SK-N-SH (cell line): ENCODE results near the gene NOSTRIN.

Source experiments
- CTCF ChIP-seq: fragments of 200-600 bp; sonication (generic); IDR thresholded peaks from 2 replicates; pipeline ENCODE4 v1.6.1; 2017; ENCODE audit warnings: antibody characterized with exemption, mild to moderate bottlenecking, moderate library complexity
- EP300 ChIP-seq, 2 experiments: IDR thresholded peaks; 2 replicates each; pipeline versions ENCODE4 v1.4.0 to v1.6.1; 2012; ENCODE audit warnings: borderline replicate concordance in 1 of 2, low read depth in 1 of 2, low read length in 1 of 2
- FOXJ3 ChIP-seq: sonication (generic); formaldehyde crosslinking; IDR thresholded peaks from 2 replicates; pipeline ENCODE4 v1.5.1; 2020; ENCODE audit warnings: mild to moderate bottlenecking, missing genetic modification reagents
- GABPA ChIP-seq: IDR thresholded peaks from 2 replicates; pipeline ENCODE4 v1.4.0; 2012; ENCODE audit warnings: low read depth, mild to moderate bottlenecking
- GATA2 ChIP-seq: sonication (generic); formaldehyde crosslinking; IDR thresholded peaks from 2 replicates; pipeline ENCODE4 v1.5.0; 2020; ENCODE audit warnings: mild to moderate bottlenecking, missing genetic modification reagents
- NRF1 ChIP-seq: IDR thresholded peaks from 2 replicates; pipeline ENCODE4 v1.6.1; 2012; ENCODE audit warnings: low read depth, mild to moderate bottlenecking, low read length
- POLR2AphosphoS5 ChIP-seq: IDR thresholded peaks from 2 replicates; pipeline ENCODE4 v1.6.1; 2012; ENCODE audit warnings: low read depth, low read length
- RAD21 ChIP-seq: IDR thresholded peaks from 2 replicates; pipeline ENCODE4 v1.6.1; 2012; ENCODE audit warnings: mild to moderate bottlenecking, low read length
- REST ChIP-seq: IDR thresholded peaks from 2 replicates; pipeline ENCODE4 v1.6.1; 2012; ENCODE audit warnings: mild to moderate bottlenecking, low read depth, low read length, moderate library complexity
- SIN3A ChIP-seq: IDR thresholded peaks from 2 replicates; pipeline ENCODE4 v1.6.1; 2012; ENCODE audit warnings: low read depth, mild to moderate bottlenecking, low read length, moderate library complexity, borderline replicate concordance
- TAF1 ChIP-seq: IDR thresholded peaks from 2 replicates; pipeline ENCODE4 v1.6.1; 2012; ENCODE audit warnings: low read depth, mild to moderate bottlenecking, low read length, moderate library complexity, borderline replicate concordance
- TCF12 ChIP-seq: IDR thresholded peaks from 2 replicates; pipeline ENCODE4 v1.4.0; 2012
- TEAD4 ChIP-seq: IDR thresholded peaks from 2 replicates; pipeline ENCODE4 v1.4.0; 2012; ENCODE audit warnings: mild to moderate bottlenecking, borderline replicate concordance; ENCODE audit not compliant: insufficient read depth
- YY1 ChIP-seq: IDR thresholded peaks from 2 replicates; pipeline ENCODE4 v1.4.0; 2012; ENCODE audit warnings: low read depth, mild to moderate bottlenecking

DNA sequence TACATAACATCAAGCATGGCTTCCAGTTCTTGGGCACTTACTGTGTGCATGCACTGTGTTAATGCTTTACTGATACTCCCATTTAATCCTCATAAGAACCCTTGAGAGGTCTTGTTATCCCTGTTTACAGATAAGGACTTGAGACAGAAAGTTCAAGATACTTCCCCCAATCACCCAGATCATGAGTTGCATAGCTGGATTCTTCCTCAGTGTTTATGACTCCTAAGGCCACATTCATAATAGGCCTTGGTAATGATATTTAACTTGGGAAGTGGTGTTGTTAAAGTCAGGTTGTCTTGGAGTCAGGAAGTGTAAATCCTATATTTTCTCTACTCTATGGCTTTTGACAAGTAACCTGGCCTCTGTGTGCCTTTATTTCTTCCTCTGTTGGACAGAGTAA lies 22.7 kb downstream of the NOSTRIN start:
- TF ChIP-seq REST (no peak), SIN3A (no peak), RAD21 (no peak), TEAD4 (no peak), CTCF (no peak), TAF1 (no peak), EP300 (IDR thresholded peaks at IDR 0.05; ENCODE audit: borderline replicate concordance in 1 of 2, low read depth in 1 of 2, low read length in 1 of 2) (no peak), YY1 (no peak), FOXJ3 (CRISPR knock-in tag) (no peak), TCF12 (no peak), GABPA (no peak), GATA2 (CRISPR knock-in tag) (no peak), POLR2AphosphoS5 (no peak), NRF1 (no peak)
